ENCODE results near the gene AMER1.
"Not testable (repeated sequence)": the region's sequence is repeated elsewhere in the genome, so short reads cannot be mapped to it uniquely, and the experiment has no call there.

AMER1 gene

GRCh38 chrX:64205441-64205734, at the start of gene AMER1:
AMER1 (minus strand) TSS chrX:64205708; CDS start chrX:64193286, 12,422 bp downstream.
- DNase-seq = no peak

GRCh38 chrX:64230123-64230970, 24.8 kb upstream of the AMER1 start, which contains the start of gene ASB12:
ASB12 (minus strand) TSS chrX:64230607; CDS start chrX:64225650, 4,957 bp downstream.
- DNase-seq = no peak

GRCh38 chrX:64229154-64229553, 23.6 kb upstream of the AMER1 start:
- no peak for DNase-seq

GRCh38 chrX:64218023-64218422, 12.5 kb upstream of the AMER1 start:
- no peak for DNase-seq

GRCh38 chrX:64213989-64214388, 8.5 kb upstream of the AMER1 start:
- DNase-seq = not testable (repeated sequence)

- DNase-seq = no peak
These were observed 1.2 kb upstream of the AMER1 start for GRCh38 chrX:64206556-64207162.

- DNase-seq = peak; percentile 95
These were observed 410 bp upstream of the AMER1 start for GRCh38 chrX:64205735-64206501.

GRCh38 chrX:64204701-64205440, 637 bp downstream of the AMER1 start:
- peak; percentile 47 for DNase-seq

GRCh38 chrX:64204252-64204651, 1.3 kb downstream of the AMER1 start:
- peak; percentile 28 for DNase-seq

GRCh38 chrX:64202808-64203325, 2.6 kb downstream of the AMER1 start:
- DNase-seq = no peak

GRCh38 chrX:64198036-64198435, 7.5 kb downstream of the AMER1 start:
- no peak for DNase-seq

- no peak for DNase-seq
These were observed 8.9 kb downstream of the AMER1 start for GRCh38 chrX:64196606-64197005.

GRCh38 chrX:64195862-64196261, 9.6 kb downstream of the AMER1 start:
- no peak for DNase-seq

- DNase-seq = no peak
These were observed 12.8 kb downstream of the AMER1 start for GRCh38 chrX:64192673-64193072.

GRCh38 chrX:64192040-64192439, 13.5 kb downstream of the AMER1 start:
- no peak for DNase-seq

- no peak for DNase-seq
These were observed 14.1 kb downstream of the AMER1 start for GRCh38 chrX:64191281-64192010.

GRCh38 chrX:64190136-64190740, 15.3 kb downstream of the AMER1 start:
- DNase-seq = no peak

- no peak for DNase-seq
These were observed 16.6 kb downstream of the AMER1 start for GRCh38 chrX:64188901-64189300.

- DNase-seq = no peak
These were observed 17.8 kb downstream of the AMER1 start for GRCh38 chrX:64187762-64188150.

GRCh38 chrX:64186974-64187761, 18.3 kb downstream of the AMER1 start:
- DNase-seq = no peak

- DNase-seq = no peak
These were observed 21.1 kb downstream of the AMER1 start for GRCh38 chrX:64184396-64184795.
